Stimulated activated memory B cell treated with anti-CD40 and anti-IgM and Interleukin-4, amounts not matched to agents 10 μg/mL and 1 μg/mL and 100 μg/mL, for 72 hours (primary cell): ENCODE measurements around the gene AOX1.
"Not testable (repeated sequence)": the region's sequence is repeated elsewhere in the genome, so short reads cannot be mapped to it uniquely, and the experiment has no call there.

Experiments used
- ATAC-seq: fragments of 150-1000 bp; cut with Tn5 transposase; 2 replicates; pipeline ENCODE4 v1.10.0; 2021
- H3K27ac Mint-ChIP-seq: one replicate; pipeline ENCODE4 v1.8.0; 2022; ENCODE audit warnings: mild to moderate bottlenecking, mixed read lengths
- H3K27me3 Mint-ChIP-seq: one replicate; pipeline ENCODE4 v1.8.0; 2022; ENCODE audit warnings: mixed read lengths
- H3K36me3 Mint-ChIP-seq: one replicate; pipeline ENCODE4 v1.8.0; 2022; ENCODE audit warnings: mixed read lengths
- H3K4me1 Mint-ChIP-seq: one replicate; pipeline ENCODE4 v1.8.0; 2022; ENCODE audit warnings: mixed read lengths
- H3K4me3 Mint-ChIP-seq: one replicate; pipeline ENCODE4 v1.8.0; 2022; ENCODE audit warnings: mild to moderate bottlenecking, moderate library complexity, mixed read lengths
- H3K9me3 Mint-ChIP-seq: one replicate; pipeline ENCODE4 v1.8.0; 2022; ENCODE audit warnings: mixed read lengths

AOX1 gene

GRCh38 chr2:200615247-200615646, 29.4 kb downstream of the AOX1 start:
- no peak for ATAC-seq
- Mint-ChIP-seq H3K27ac (no peak overlapping the region), H3K27me3 (peaks cover 15% of the 10 kb centered on the region), H3K9me3 (no peaks in the 10 kb centered on the region), H3K4me1 (peaks cover 6% of the 10 kb centered on the region), H3K4me3 (no peak overlapping the region), H3K36me3 (no peaks in the 10 kb centered on the region)

- Mint-ChIP-seq H3K27ac (no peak overlapping the region), H3K36me3 (no peaks in the 10 kb centered on the region)
Observed at GRCh38 chr2:200616193-200616592, 30.4 kb downstream of the AOX1 start.

GRCh38 chr2:200616656-200617055, 30.8 kb downstream of the AOX1 start:
- Mint-ChIP-seq H3K4me1 (peaks cover 6% of the 10 kb centered on the region), H3K27me3 (peaks cover 15% of the 10 kb centered on the region), H3K36me3 (no peaks in the 10 kb centered on the region), H3K27ac (no peak overlapping the region), H3K4me3 (no peak overlapping the region), H3K9me3 (no peaks in the 10 kb centered on the region)
- no peak for ATAC-seq

More at GRCh38 chr2:200616193-200616592, 30.4 kb downstream of the AOX1 start:
- Mint-ChIP-seq H3K27me3 (peaks cover 15% of the 10 kb centered on the region), H3K4me1 (peaks cover 6% of the 10 kb centered on the region), H3K4me3 (no peak overlapping the region), H3K9me3 (no peaks in the 10 kb centered on the region)
- ATAC-seq = no peak

DNA sequence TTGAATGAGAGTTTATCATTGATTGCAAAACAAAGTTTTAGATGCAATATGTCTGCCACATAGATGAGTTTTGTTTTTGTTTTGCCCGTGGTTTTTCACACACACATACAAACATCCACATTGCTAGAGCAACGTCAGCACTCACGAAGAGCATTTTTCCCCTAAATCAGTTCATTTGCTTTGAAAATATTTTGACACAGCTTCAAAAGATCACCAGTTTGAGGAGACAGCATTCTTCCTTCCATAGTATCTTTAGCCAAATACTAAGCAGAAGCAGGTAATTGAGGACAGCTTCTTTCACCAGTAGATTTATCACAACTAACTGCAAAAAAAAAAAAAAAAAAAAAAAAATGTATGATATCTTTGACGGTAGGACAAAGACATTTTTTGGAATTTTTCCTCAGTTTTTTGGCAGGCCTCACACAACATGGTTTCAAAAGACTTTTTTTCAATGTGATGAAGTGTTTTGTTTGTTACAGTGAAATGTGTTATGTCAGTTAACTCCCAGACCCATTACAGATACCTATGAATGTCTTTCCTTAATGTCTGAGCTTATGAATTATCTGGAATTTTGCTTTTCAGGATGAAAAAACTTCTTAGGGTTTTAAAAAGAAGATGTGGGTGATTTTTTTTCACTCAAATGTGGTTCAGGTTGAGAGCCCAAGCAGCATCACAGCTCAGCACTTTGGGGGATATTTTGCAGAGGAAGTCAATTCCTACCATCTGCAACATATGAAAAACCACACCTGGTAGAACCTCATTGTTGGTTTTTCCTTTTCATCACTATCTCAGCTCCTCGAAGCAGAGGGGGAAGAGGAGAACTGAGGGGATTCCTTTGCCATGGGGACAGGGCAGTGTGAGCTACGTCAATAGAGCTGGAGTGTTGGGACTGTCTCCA, 31.6 kb downstream of the AOX1 start:
- ATAC-seq = no peak

DNA sequence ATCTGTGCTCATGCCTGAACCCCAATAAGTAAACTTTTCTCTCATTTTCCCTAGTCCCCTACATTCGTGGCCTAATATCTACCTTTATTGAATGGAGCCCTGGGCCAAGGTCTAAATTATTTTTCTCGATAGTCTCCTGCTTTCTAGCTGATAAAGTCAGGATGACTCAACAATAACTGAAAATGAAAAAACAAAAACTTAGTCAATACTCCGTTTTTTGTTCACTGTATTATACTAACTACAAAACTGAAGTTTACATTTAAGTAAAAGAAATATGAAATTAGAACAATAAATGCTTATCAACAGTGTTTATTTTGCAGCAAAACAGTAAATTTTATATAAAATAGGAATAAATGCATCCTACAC, 32.2 kb downstream of the AOX1 start:
- ATAC-seq = no peak
- H3K36me3 Mint-ChIP-seq = no peaks in the 10 kb centered on the region
- no peak overlapping the region for H3K4me3 Mint-ChIP-seq
- peaks cover 9% of the 10 kb centered on the region for H3K27me3 Mint-ChIP-seq
- H3K27ac Mint-ChIP-seq = no peak overlapping the region
- no peaks in the 10 kb centered on the region for H3K9me3 Mint-ChIP-seq
- H3K4me1 Mint-ChIP-seq = peaks cover 6% of the 10 kb centered on the region

More for the DNA sequence above, 31.6 kb downstream of the AOX1 start:
- H3K9me3 Mint-ChIP-seq = no peaks in the 10 kb centered on the region
- H3K36me3 Mint-ChIP-seq = no peaks in the 10 kb centered on the region
- H3K4me3 Mint-ChIP-seq = no peak overlapping the region
- H3K27ac Mint-ChIP-seq = no peak overlapping the region
- H3K4me1 Mint-ChIP-seq = peaks cover 6% of the 10 kb centered on the region
- peaks cover 9% of the 10 kb centered on the region for H3K27me3 Mint-ChIP-seq

DNA sequence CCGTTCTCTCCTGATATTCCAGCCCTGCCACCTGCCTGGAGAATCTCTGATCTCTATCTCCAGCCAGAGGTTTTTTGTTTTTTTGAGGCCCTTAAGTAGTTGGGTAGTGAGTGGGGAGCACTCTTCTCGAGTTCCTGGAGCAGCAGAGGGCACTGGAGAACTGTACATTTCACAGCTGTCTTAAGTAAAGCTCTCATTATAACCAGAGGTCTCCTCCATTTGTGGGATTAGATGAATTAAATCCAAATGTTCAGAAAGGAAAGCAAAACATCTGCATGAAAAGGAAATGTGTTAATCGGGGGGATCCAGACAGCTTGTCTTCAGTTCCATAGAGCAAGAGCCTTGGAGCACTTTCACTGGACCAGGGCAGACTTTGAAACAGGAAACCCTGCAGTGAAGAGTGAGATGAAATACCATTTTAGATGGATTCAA, 32.8 kb downstream of the AOX1 start:
- no peak overlapping the region for H3K27ac Mint-ChIP-seq
- H3K36me3 Mint-ChIP-seq = no peaks in the 10 kb centered on the region
- peaks cover 13% of the 10 kb centered on the region for H3K27me3 Mint-ChIP-seq
- H3K9me3 Mint-ChIP-seq = no peaks in the 10 kb centered on the region
- H3K4me1 Mint-ChIP-seq = peaks cover 6% of the 10 kb centered on the region
- H3K4me3 Mint-ChIP-seq = no peak overlapping the region
- no peak for ATAC-seq

- Mint-ChIP-seq H3K36me3 (no peaks in the 10 kb centered on the region), H3K4me3 (no peak overlapping the region), H3K27me3 (peaks cover 15% of the 10 kb centered on the region), H3K4me1 (peaks cover 6% of the 10 kb centered on the region), H3K27ac (no peak overlapping the region), H3K9me3 (no peaks in the 10 kb centered on the region)
- no peak for ATAC-seq
Observed at GRCh38 chr2:200619279-200619678, 33.5 kb downstream of the AOX1 start.

DNA sequence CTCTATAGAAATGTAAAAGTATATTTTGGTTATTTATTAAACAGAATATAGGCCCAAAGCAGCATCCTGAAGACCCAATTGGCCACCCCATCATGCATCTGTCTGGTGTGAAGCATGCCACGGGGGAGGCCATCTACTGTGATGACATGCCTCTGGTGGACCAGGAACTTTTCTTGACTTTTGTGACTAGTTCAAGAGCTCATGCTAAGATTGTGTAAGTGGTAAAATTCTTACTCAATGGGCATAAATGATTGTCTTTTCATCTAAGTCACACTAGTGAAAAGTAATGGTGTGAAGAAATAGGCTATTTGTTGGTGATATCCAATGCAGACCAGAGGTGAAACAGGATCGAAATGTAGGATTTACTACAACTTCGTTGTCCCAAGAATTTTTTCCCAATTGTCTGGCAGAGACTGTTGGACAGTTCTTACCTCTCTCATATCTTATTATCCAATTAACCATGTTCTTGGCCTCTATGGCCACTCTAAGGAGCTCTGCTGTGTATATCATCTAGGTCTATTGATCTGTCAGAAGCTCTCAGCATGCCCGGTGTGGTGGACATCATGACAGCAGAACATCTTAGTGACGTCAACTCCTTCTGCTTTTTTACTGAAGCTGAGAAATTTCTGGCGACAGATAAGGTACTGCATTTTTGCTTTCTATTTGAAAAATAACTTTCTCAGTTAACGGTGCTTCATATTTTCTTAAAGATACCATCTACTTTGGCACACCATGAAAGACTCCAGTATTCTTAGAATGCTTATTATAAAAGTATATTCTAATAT, 35.0 kb downstream of the AOX1 start:
- Mint-ChIP-seq H3K27ac (no peak overlapping the region), H3K27me3 (peaks cover 15% of the 10 kb centered on the region), H3K36me3 (no peaks in the 10 kb centered on the region), H3K9me3 (no peaks in the 10 kb centered on the region), H3K4me3 (no peak overlapping the region), H3K4me1 (peaks cover 6% of the 10 kb centered on the region)
- ATAC-seq = no peak

DNA sequence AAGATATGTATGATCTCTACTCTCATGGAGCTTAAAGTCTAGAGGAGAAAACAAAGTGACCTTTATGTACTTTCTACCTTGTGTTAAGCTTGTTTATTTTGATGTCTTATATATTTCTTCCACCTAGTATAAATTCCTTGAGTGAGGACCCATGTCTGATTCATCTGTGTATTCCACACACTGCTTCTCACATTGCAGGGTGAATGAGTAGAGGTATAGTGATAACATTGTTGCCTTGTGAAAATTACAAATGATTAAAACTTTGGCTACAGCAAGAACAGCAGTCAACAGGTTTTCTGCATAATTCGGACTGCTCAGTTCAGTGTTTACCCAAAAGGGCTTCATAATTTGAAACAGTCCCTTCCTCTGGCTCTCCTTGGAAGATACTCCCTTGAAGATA, 36.3 kb downstream of the AOX1 start:
- no peak for ATAC-seq
- H3K27me3 Mint-ChIP-seq = peaks cover 15% of the 10 kb centered on the region
- H3K36me3 Mint-ChIP-seq = no peaks in the 10 kb centered on the region

DNA sequence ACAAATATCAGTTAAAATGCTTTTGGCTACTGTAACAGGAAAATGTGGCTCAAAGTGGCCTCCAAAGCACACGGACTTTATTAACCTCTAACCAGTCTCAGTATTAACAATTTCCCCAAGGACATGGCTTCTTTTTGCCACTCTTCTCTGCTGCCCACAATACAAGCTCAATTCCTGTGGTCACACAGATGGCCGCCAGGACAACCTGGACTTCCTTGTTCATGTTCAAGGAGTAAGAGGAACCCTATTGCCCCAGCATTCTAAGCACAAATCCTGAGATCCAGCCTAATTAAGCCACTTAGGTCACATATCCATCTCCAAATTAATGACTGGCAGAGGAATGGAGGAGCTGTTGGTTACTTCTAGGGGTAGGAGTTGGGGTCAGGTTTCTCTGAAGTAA, 38.2 kb downstream of the AOX1 start:
- Mint-ChIP-seq H3K27ac (no peak overlapping the region), H3K36me3 (no peaks in the 10 kb centered on the region), H3K4me3 (no peak overlapping the region), H3K9me3 (no peaks in the 10 kb centered on the region), H3K4me1 (no peaks in the 10 kb centered on the region), H3K27me3 (peaks cover 32% of the 10 kb centered on the region)
- ATAC-seq = no peak

More for the DNA sequence above, 36.3 kb downstream of the AOX1 start:
- Mint-ChIP-seq H3K4me3 (no peak overlapping the region), H3K9me3 (no peaks in the 10 kb centered on the region), H3K4me1 (peaks cover 6% of the 10 kb centered on the region), H3K27ac (no peak overlapping the region)

GRCh38 chr2:200624658-200625057, 38.8 kb downstream of the AOX1 start:
- Mint-ChIP-seq H3K27me3 (peaks cover 38% of the 10 kb centered on the region), H3K36me3 (no peaks in the 10 kb centered on the region), H3K9me3 (no peaks in the 10 kb centered on the region), H3K27ac (no peak overlapping the region), H3K4me1 (no peaks in the 10 kb centered on the region), H3K4me3 (no peak overlapping the region)
- no peak for ATAC-seq

DNA sequence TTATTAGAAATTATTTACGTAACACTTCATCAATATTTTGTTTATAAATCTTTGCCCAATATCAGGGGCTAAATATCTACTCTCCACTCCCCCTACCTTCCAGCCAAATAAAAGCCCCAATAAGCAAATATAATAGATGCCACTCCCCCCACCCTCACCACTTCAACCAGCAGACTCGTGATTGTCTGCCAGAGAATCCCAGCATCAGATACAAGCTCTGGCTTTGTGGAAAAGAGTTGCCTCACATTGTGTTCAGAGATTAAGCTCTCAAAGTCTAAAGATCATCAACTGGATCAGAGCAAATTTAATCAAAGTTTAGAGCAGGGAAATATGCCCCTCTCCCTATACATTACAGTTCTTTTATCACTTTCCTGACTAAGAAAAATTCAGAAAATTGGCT, 39.5 kb downstream of the AOX1 start:
- Mint-ChIP-seq H3K9me3 (no peaks in the 10 kb centered on the region), H3K4me1 (no peaks in the 10 kb centered on the region), H3K27ac (no peak overlapping the region), H3K36me3 (no peaks in the 10 kb centered on the region), H3K27me3 (peaks cover 39% of the 10 kb centered on the region), H3K4me3 (no peak overlapping the region)
- no peak for ATAC-seq

DNA sequence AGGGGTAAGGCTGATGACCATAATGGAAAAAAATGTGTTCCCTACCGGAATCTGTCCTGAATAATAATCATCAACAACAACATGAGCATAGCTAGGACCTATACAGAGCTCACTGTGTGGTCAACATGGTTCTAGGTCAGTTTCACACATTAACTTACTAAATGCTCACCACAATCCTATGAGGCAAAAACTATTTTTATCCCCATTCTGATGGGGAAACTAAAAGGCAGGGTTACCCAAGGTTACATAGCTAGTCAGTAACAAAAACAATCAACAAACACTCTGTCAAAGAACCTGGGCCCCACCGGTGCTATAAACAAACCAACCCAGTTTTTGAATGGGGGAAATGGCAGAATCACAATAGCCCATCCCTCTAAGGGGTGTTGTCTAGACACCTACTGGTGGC, 40.1 kb downstream of the AOX1 start:
- Mint-ChIP-seq H3K9me3 (no peaks in the 10 kb centered on the region), H3K27me3 (peaks cover 39% of the 10 kb centered on the region), H3K4me3 (no peak overlapping the region), H3K4me1 (no peaks in the 10 kb centered on the region), H3K36me3 (no peaks in the 10 kb centered on the region), H3K27ac (no peak overlapping the region)
- ATAC-seq = no peak

- Mint-ChIP-seq H3K9me3 (no peaks in the 10 kb centered on the region), H3K27me3 (peaks cover 39% of the 10 kb centered on the region), H3K36me3 (no peaks in the 10 kb centered on the region), H3K4me3 (no peak overlapping the region), H3K27ac (no peak overlapping the region), H3K4me1 (no peaks in the 10 kb centered on the region)
- no peak for ATAC-seq
Observed at GRCh38 chr2:200627110-200627770, 41.4 kb downstream of the AOX1 start.

DNA sequence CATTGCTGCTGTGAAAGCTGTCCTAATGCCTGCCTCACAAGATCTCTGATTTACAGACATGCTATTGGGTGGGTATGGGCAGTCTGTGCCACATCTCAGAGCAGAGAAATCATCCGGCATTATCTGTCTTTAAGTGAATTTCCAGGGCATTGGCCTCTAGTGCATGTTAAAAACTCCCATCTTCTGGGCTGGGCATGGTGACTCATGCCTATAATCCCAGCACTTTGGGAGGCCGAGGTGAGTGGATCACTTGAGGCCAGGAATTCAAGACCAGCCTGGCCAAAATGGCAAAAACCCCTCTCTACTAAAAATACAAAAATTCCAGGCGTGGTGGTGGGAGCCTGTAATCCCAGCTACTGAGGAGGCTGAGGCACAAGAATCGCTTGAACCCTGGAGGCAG, 42.6 kb downstream of the AOX1 start:
- not testable (repeated sequence) for H3K4me3 Mint-ChIP-seq, H3K9me3 Mint-ChIP-seq, H3K4me1 Mint-ChIP-seq, H3K36me3 Mint-ChIP-seq, H3K27ac Mint-ChIP-seq, ATAC-seq
- H3K27me3 Mint-ChIP-seq = peaks cover 28% of the 10 kb centered on the region
